ENCODE data around the gene NEK4.

NEK4 gene

DNA sequence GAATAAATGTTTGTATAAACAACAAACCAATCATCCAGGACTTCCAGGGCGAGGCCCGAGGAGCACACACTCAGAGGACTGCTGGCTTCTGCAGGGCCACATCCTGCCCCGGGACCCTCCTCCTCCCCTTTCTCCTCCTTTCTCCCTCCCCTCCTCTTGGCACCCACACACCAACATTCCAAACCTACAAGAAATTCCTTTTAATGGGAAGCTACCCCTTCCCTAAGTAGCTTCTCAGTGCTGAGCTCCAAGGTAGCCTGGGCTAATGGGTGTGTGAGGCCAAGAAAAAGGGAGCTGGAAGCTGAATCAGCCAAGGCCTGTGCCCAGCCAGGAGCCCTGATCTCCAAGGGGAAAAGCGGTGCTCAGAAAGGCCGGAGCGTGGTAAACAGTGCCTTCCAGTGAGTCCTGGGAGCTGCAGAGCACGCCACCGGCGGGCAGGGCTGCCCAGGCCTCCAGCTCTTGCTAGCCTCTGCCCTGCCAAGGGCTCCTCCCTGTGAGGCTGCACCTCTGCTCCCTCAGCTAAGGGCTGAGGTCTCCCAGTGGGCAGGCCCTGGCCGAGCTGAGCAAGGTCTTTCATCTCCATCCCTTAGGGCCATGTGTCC lies 27.7 kb upstream of the NEK4 start:
- Mint-ChIP-seq H3K4me1 (no peaks in the 10 kb centered on the region), H3K36me3 (no peaks in the 10 kb centered on the region), H3K27me3 (peaks cover under 1% of the 10 kb centered on the region), H3K27ac (no peak overlapping the region), H3K9me3 (no peaks in the 10 kb centered on the region), H3K4me3 (no peak overlapping the region)
- ATAC-seq, result no peak

DNA sequence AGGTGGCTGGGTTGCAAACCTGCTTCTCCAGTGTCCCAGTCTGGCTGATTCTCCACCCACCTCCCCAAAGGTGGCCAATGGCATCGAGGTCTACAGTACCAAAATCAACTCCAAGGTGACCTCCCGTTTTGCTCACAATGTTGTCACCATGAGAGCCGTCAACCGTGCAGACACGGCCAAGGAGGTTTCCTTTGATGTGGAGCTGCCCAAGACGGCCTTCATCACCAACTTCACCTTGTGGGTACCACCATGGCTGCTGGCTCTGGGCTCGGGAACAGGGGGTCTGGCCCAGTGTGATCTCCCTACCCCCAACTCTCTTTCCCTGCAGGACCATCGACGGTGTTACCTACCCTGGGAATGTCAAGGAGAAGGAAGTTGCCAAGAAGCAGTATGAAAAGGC lies 25.7 kb upstream of the NEK4 start:
- no peak for ATAC-seq
- Mint-ChIP-seq H3K27ac (no peak overlapping the region), H3K4me3 (no peak overlapping the region), H3K4me1 (no peaks in the 10 kb centered on the region), H3K9me3 (no peaks in the 10 kb centered on the region), H3K36me3 (no peaks in the 10 kb centered on the region), H3K27me3 (no peaks in the 10 kb centered on the region)

DNA sequence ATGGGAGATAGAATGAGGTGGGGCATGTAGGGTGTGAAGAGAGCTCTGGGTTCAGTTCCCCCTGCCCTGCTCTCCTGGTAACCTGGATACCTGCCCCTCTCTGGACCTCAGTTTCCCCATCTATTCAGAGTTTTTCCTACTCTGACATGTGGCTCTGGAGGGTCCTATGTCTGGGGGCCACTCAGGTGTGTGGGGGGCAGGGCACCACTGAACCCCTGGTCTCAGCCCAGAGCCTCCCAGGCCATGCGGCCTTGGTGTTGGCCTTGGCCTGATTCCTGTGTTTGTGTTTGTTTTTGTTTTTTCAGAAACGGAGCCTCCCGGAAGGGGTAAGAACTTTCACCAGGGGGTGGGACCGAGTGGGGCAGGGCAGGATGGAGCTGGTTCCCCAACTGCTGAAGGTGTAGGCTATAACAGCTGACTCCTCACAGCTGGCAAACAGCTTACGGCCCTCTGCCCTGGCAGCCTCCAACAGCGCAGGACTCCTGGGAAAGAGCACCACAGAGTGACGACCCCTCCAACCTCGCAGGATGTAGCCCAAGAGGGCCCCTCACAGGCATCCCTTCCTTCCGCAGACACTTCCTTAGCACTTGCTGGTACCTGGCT lies 24.7 kb upstream of the NEK4 start:
- Mint-ChIP-seq H3K27ac (no peak overlapping the region), H3K27me3 (peaks cover 6% of the 10 kb centered on the region), H3K4me1 (no peaks in the 10 kb centered on the region), H3K4me3 (no peak overlapping the region), H3K36me3 (no peaks in the 10 kb centered on the region), H3K9me3 (no peaks in the 10 kb centered on the region)
- no peak for ATAC-seq

DNA sequence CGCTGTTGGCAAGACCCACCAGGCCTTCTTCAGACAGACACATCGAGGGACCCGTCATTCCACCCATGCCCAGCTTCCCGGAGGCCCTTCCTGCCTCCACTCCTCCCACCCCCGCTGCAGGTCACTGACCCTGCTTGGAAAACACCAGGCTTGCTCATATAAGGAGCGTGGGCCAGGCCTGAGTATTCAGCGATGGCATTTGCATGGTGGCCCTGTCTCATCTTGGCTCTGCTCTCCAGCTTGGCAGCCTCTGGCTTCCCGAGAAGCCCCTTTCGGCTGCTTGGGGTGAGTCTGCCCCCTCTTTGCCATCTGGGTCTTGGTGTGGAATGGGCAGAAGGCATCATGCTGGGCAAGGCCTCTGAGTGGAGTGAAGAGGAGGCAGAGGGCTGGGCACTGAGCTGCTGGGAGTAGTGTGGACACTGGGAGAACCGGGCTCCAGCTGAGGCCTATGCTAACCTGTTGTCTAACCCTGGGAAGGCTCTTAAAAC lies 23.9 kb upstream of the NEK4 start, which contains the start of gene ITIH3:
TSS of gene ITIH3 (plus strand) at position 185 of the 488 bp plus-strand sequence. CDS start at position 193, 8 bp downstream.
- ATAC-seq, result no peak

DNA sequence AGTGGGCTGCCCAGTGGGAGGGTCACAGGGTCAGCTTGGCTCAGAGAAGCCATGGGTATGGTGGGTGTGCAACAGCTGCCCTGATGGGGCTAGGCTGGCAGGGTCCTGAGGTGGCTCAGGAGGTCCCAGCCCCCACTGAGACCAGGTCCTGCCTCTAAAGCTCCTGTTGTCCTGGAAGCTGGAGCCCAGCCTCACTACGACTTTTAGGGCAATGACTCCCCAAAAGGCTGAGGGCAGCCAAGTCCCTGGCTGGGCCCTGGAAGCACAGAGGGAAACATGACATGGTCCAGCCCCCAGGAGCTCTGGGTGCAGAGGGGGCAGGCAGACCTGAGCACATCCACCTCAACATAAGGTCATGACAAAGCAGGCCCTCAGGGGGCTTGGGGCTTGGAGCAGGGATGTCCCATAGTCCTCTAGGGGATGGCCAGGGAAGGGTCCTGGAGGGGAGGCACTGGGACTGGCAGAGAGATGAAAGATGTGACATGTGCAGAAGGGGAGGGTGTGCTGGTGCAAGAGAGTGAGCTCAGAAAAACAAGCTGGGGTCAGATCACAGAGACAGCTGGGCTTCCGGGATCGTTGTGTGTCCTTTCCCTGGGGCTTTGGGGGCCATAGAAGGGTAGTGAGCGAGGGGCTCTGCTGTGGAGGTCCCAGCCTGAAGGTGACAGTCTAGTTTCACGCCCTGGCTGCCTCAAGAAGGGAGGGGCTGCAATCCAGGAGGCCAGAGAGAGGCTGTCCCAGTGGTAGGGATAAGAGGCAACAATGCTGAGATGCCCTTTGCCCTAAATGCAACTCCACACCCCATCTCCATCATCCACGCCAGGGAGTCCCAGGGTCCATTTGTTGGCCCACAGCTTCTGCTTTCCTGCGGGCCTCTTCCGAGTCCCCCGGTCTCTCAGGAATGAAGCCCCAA lies 23.2 kb upstream of the NEK4 start:
- ATAC-seq, result no peak
- H3K27ac Mint-ChIP-seq, result no peak overlapping the region
- no peaks in the 10 kb centered on the region for H3K4me1 Mint-ChIP-seq
- H3K9me3 Mint-ChIP-seq, result no peaks in the 10 kb centered on the region
- H3K27me3 Mint-ChIP-seq, result peaks cover 11% of the 10 kb centered on the region
- no peaks in the 10 kb centered on the region for H3K36me3 Mint-ChIP-seq
- H3K4me3 Mint-ChIP-seq, result no peak overlapping the region

More for the DNA sequence above, 23.9 kb upstream of the NEK4 start, which contains the start of gene ITIH3:
- H3K4me1 Mint-ChIP-seq, result no peaks in the 10 kb centered on the region
- no peak within 1 kb of the TSS for H3K27ac Mint-ChIP-seq
- no peaks in the 10 kb centered on the region for H3K36me3 Mint-ChIP-seq
- peaks cover 11% of the 10 kb centered on the region for H3K27me3 Mint-ChIP-seq
- no peak within 1 kb of the TSS for H3K4me3 Mint-ChIP-seq
- H3K9me3 Mint-ChIP-seq, result no peaks in the 10 kb centered on the region

DNA sequence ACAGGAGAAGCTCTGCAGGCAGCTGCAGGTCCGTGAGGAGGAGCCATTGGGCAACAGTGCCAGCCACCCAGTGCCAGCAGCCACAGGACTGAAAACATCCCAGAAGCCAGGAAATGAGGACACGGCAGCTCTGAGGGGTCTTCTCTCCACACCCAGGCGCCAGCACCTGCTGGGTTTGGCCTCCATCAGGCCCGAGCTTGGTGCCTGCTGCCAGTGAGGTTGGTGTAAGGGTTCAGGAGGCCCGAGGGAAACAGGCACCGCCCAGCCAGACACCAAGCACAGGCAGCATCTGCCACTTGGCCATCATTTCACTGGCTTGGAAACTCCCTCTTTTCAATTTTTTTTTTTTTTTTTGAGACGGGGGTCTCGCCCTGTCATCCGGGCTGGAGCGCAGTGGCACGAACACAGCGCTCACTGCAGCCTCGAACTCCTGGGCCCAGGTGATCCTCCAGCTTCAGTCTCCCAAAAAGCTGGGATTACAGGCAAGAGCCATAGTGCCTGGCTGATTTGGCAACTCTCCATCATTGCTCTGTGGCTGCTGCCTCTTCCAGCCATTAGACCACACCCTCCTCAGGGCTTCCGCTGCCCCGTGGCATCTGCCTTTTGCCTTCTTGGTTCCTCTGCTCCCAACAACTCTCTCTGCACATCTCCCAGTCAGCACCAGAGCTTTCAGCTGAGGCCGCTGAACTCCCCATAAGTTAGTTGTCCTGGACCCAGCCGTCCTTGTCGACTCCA lies 22.4 kb upstream of the NEK4 start:
- H3K9me3 Mint-ChIP-seq, result no peaks in the 10 kb centered on the region
- no peaks in the 10 kb centered on the region for H3K36me3 Mint-ChIP-seq
- H3K4me1 Mint-ChIP-seq, result no peaks in the 10 kb centered on the region
- ATAC-seq, result no peak
- H3K27ac Mint-ChIP-seq, result no peak overlapping the region
- H3K4me3 Mint-ChIP-seq, result no peak overlapping the region
- peaks cover 11% of the 10 kb centered on the region for H3K27me3 Mint-ChIP-seq

DNA sequence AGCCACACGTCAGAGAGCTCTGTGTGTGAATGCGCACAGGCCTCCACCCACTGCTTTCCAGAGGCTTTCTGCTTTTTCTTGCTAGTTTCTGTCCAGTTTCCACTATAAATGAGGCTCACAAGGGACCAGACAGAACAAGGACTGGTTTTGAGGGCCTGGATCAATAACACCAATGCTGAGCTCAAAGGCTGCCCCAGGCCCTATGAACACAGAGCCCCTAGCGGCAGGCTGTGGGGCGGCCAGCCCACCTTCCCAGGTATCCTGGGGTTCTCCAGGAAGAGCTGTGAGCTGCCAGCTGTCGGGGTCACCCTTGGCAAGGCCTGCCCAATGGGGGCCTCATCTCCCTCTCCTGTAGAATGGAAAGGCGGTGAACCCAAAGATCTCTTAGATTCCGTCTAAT lies 21.7 kb upstream of the NEK4 start:
- no peaks in the 10 kb centered on the region for H3K36me3 Mint-ChIP-seq
- ATAC-seq, result no peak
- peaks cover 11% of the 10 kb centered on the region for H3K27me3 Mint-ChIP-seq
- H3K4me1 Mint-ChIP-seq, result no peaks in the 10 kb centered on the region
- H3K27ac Mint-ChIP-seq, result no peak overlapping the region
- no peaks in the 10 kb centered on the region for H3K9me3 Mint-ChIP-seq
- H3K4me3 Mint-ChIP-seq, result no peak overlapping the region

DNA sequence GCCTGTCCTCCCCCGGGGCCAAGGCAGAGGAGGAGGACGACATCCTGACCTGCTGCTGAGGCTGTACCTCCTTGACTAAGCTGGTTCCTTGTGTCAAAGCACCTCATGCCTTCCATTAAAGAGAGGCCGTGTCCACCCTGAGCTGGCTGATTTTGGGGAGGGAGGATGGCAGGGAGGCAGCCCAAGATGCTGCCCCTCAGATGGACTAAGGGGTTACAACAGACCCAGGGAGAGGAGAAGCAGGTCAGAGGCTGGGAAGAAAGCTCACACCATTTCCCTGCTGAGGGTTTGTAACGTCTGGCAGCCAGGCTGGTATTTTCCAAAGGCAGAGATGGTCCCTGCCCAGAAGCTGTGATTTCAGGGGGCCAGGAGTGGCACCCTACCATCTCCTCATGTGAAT lies 21.2 kb upstream of the NEK4 start:
- H3K36me3 Mint-ChIP-seq, result no peaks in the 10 kb centered on the region
- no peak overlapping the region for H3K27ac Mint-ChIP-seq
- H3K27me3 Mint-ChIP-seq, result peaks cover 11% of the 10 kb centered on the region

DNA sequence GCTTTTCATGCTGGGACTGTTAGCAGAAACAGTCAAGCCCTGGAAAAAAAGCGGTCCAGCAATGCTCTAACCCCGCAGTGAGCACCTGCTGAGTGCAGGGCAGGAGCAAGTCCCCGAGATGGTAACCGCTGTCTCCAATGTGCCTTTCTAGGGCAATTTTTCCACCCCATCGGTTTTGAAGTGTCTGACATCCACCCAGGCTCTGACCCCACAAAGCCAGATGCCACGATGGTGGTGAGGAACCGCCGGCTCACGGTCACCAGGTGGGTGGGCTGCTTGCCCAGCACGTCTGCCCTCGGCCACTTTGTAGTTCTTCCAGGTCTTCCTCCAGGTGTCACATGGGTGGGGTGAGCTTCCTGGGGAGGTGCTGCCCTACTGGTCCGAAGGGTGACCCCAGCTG lies 20.6 kb upstream of the NEK4 start:
- Mint-ChIP-seq H3K36me3 (no peaks in the 10 kb centered on the region), H3K27me3 (peaks cover 11% of the 10 kb centered on the region), H3K4me3 (no peak overlapping the region), H3K4me1 (no peaks in the 10 kb centered on the region), H3K9me3 (no peaks in the 10 kb centered on the region), H3K27ac (no peak overlapping the region)
- ATAC-seq, result no peak

More for the DNA sequence above, 21.2 kb upstream of the NEK4 start:
- ATAC-seq, result no peak
- Mint-ChIP-seq H3K9me3 (no peaks in the 10 kb centered on the region), H3K4me3 (no peak overlapping the region), H3K4me1 (no peaks in the 10 kb centered on the region)

DNA sequence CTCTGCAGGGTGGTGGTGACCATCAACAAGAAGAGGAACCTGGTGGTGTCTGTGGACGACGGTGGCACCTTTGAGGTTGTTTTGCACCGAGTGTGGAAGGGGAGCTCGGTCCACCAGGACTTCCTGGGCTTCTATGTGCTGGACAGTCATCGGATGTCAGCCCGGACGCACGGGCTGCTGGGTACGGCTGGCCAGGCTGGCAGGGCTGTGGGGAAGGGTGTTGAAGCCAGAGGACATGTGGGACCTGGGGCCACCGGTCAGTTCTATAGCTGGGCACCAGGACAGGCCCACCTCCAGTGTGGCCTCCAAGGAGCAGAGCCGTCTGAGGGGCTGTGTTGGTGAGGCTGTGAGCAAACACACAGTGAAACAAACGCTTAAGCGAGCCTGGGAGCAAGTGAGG lies 20.0 kb upstream of the NEK4 start:
- Mint-ChIP-seq H3K9me3 (no peaks in the 10 kb centered on the region), H3K27me3 (peaks cover 11% of the 10 kb centered on the region), H3K4me1 (no peaks in the 10 kb centered on the region), H3K27ac (no peak overlapping the region), H3K36me3 (no peaks in the 10 kb centered on the region), H3K4me3 (no peak overlapping the region)
- no peak for ATAC-seq

DNA sequence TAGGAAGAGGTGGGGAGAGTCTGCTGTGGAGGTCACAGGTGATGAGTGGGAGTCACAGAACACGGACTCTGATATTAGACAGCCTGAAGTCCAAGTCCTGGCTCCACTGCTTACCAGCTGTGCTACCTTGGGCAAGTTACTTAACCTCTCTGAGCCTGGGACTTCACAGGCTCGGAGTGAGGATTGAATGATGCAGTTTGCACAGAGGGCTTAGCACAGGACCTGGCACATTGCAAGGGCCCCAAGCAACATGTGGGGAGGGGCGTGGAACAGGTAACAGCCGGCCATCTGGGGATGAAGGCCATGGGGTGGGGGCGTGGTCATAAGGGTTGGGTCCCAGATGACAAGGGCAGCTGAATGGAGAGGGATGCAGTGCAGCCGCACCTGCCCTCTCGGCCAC lies 19.6 kb upstream of the NEK4 start:
- no peak for ATAC-seq
- no peaks in the 10 kb centered on the region for H3K9me3 Mint-ChIP-seq
- H3K4me1 Mint-ChIP-seq, result no peaks in the 10 kb centered on the region
- no peaks in the 10 kb centered on the region for H3K36me3 Mint-ChIP-seq
- no peak overlapping the region for H3K27ac Mint-ChIP-seq
- peaks cover 11% of the 10 kb centered on the region for H3K27me3 Mint-ChIP-seq
- H3K4me3 Mint-ChIP-seq, result no peak overlapping the region

DNA sequence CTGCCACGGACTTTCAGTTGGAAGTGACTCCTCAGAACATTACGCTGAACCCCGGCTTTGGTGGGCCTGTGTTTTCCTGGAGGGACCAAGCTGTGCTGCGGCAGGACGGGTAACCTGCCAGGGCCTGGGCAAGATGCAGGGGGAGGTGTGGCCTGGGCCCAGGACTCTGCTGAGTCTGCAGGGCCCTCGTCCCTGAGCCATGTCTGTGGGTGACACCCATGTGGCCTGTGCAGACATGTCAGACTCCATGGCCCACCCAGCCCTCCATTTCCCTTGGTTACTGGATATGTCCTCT lies 19.0 kb upstream of the NEK4 start:
- Mint-ChIP-seq H3K36me3 (no peaks in the 10 kb centered on the region), H3K27me3 (peaks cover 11% of the 10 kb centered on the region), H3K4me3 (no peak overlapping the region), H3K4me1 (no peaks in the 10 kb centered on the region), H3K9me3 (no peaks in the 10 kb centered on the region), H3K27ac (no peak overlapping the region)
- no peak for ATAC-seq

DNA sequence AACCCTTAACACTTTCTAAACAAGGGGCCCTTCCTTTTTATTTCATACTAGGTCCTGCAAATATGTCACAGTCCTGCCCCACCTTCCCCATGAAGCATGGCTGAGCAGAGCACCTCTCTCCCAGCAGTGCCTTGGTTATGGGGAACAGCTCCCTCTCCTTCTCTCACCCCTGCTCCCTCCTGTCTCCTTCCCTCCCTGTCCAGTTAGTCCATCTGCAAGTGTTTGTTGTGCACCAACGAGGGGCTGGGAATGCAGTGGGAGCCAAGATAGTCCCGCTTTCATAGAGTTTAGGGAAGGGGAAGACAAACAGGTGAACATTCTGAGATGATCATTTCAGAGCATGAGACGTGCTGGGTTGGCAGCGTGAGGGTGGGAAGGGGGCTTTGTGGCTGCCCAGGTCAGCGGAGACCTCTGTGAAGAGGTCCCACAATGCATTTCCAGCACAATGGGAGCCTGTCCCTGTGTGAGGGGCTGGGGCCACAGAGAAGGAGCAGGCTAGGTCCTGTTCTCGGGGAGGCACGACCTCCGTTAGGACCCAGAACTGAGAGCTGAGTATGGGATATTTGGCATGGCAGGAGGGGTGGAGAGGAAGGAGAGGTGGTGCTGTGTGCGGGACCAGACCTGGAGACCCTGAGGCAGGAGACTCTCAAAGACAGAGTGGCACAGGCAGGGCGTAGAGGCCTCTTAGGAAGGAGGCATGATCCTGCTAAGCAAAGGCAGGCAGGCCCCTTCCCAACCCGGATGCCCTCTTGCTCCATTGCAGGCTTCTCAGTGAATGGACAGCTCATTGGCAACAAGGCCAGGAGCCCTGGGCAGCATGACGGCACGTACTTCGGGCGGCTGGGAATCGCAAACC lies 18.4 kb upstream of the NEK4 start:
- Mint-ChIP-seq H3K9me3 (no peaks in the 10 kb centered on the region), H3K27ac (no peak overlapping the region), H3K27me3 (peaks cover 11% of the 10 kb centered on the region), H3K36me3 (no peaks in the 10 kb centered on the region), H3K4me1 (no peaks in the 10 kb centered on the region), H3K4me3 (no peak overlapping the region)
- no peak for ATAC-seq

Data from stimulated activated memory B cell treated with anti-CD40 and anti-IgM and Interleukin-4, amounts not matched to agents 10 μg/mL and 1 μg/mL and 100 μg/mL, for 72 hours (primary cell).